PFSK-1 (cell line): ENCODE measurements around the gene FAM184B.

Experiments used
- REST ChIP-seq, 2 experiments: IDR thresholded peaks; 2 replicates each; pipeline versions ENCODE4 v1.6.1 to v1.8.0; 2011 to 2012; ENCODE audit warnings: low read depth in 2 of 2, low read length in 2 of 2, control low read depth in 1 of 2, inconsistent platforms in 1 of 2, mild to moderate bottlenecking in 1 of 2, moderate library complexity in 1 of 2; ENCODE audit not compliant: insufficient read depth in 1 of 2
- TAF1 ChIP-seq: IDR thresholded peaks from 2 replicates; pipeline ENCODE4 v1.6.1; 2012; ENCODE audit warnings: low read length, control low read depth, borderline replicate concordance; ENCODE audit not compliant: insufficient read depth

- TF ChIP-seq REST (IDR thresholded peaks at IDR 0.05; ENCODE audit: insufficient read depth in 1 of 2, low read depth in 2 of 2, low read length in 2 of 2) = no peak
- TF ChIP-seq TAF1 = no peak
These were observed 86.1 kb downstream of the FAM184B start for GRCh38 chr4:17695341-17695740.
